ENCODE measurements around the gene ZFYVE1. TPM values are rescaled to one million over a fixed set of nuclear protein-coding genes. Genes with fewer than 3 reads are reported as not detected.

Gene ZFYVE1
- total and polyA plus RNA-seq, 2 of the 13 experiments (the other 11 are each of a cell fraction or from before 2014, with no cell fraction given) = 2.6 to 5.3 TPM

GRCh38 chr14:73026845-73027542 lies at the start of gene ZFYVE1 (continued):
- TF ChIP-seq ZXDC (CRISPR knock-in tag; IDR thresholded peaks at IDR 0.05) (no peak), ZNF75D (CRISPR knock-in tag; IDR thresholded peaks at IDR 0.05; ENCODE audit: borderline replicate concordance) (no peak), SP5 (CRISPR knock-in tag; IDR thresholded peaks at IDR 0.05; ENCODE audit: borderline replicate concordance, low read depth) (peak; percentile 57; the same call in 1 of the 2 replicates), ZFP1 (CRISPR knock-in tag; IDR thresholded peaks at IDR 0.05) (0 out of 2 replicates have a peak, but pooled peaks have one; percentile 36), ELF1 (CRISPR knock-in tag; IDR thresholded peaks at IDR 0.05) (peak; percentile 96), CREB1 (IDR thresholded peaks at IDR 0.05) (peak; percentile 64), CREB1 (CRISPR knock-in tag; IDR thresholded peaks at IDR 0.05) (peak; percentile 97), TAF15 (IDR thresholded peaks at IDR 0.05; ENCODE audit: low read depth, low read length, poor library complexity, severe bottlenecking) (peak; percentile 68), ZNF468 (CRISPR knock-in tag; IDR thresholded peaks at IDR 0.05) (no peak), ZNF747 (CRISPR knock-in tag; IDR thresholded peaks at IDR 0.05; ENCODE audit: borderline replicate concordance) (no peak; the same call in 1 of the 2 replicates), NFE2L2 (IDR thresholded peaks at IDR 0.05; ENCODE audit: low read length) (0 out of 2 replicates have a peak, but pooled peaks have one; percentile 4), TFDP1 (CRISPR knock-in tag; IDR thresholded peaks at IDR 0.05; ENCODE audit: borderline replicate concordance) (peak; percentile 49; the same call in 1 of the 2 replicates), ZSCAN25 (CRISPR knock-in tag; IDR thresholded peaks at IDR 0.05) (0 out of 2 replicates have a peak, but pooled peaks have one; percentile 46), CHCHD3 (CRISPR knock-in tag; IDR thresholded peaks at IDR 0.05) (no peak), NCOA5 (CRISPR knock-in tag; IDR thresholded peaks at IDR 0.05) (no peak), ZNF138 (CRISPR knock-in tag; IDR thresholded peaks at IDR 0.05; ENCODE audit: low read depth) (peak; percentile 68; the same call in 1 of the 2 replicates), SATB2 (CRISPR knock-in tag; IDR thresholded peaks at IDR 0.05) (no peak), CC2D1A (CRISPR knock-in tag; IDR thresholded peaks at IDR 0.05) (no peak), DMTF1 (CRISPR knock-in tag; IDR thresholded peaks at IDR 0.05) (no peak), KLF15 (CRISPR knock-in tag; IDR thresholded peaks at IDR 0.05; ENCODE audit: borderline replicate concordance) (no peak)
- TF ChIP-seq, protein P1, sequence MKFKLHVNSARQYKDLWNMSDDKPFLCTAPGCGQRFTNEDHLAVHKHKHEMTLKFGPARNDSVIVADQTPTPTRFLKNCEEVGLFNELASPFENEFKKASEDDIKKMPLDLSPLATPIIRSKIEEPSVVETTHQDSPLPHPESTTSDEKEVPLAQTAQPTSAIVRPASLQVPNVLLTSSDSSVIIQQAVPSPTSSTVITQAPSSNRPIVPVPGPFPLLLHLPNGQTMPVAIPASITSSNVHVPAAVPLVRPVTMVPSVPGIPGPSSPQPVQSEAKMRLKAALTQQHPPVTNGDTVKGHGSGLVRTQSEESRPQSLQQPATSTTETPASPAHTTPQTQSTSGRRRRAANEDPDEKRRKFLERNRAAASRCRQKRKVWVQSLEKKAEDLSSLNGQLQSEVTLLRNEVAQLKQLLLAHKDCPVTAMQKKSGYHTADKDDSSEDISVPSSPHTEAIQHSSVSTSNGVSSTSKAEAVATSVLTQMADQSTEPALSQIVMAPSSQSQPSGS (CRISPR knock-in tag; IDR thresholded peaks at IDR 0.05) = 0 out of 2 replicates have a peak, but pooled peaks have one; percentile 39
- TF ChIP-seq, protein P2, sequence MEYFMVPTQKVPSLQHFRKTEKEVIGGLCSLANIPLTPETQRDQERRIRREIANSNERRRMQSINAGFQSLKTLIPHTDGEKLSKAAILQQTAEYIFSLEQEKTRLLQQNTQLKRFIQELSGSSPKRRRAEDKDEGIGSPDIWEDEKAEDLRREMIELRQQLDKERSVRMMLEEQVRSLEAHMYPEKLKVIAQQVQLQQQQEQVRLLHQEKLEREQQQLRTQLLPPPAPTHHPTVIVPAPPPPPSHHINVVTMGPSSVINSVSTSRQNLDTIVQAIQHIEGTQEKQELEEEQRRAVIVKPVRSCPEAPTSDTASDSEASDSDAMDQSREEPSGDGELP (IDR thresholded peaks at IDR 0.05; ENCODE audit: borderline replicate concordance, low read depth) = peak; percentile 100

All from HepG2 (cell line).